Measurements from ENCODE around the gene CFAP45. TPM values are rescaled to one million over a fixed set of nuclear protein-coding genes. Genes with fewer than 3 reads are reported as not detected.
A peak's percentile ranks its signal among the peaks of the same experiment; 100 is the strongest.

Gene CFAP45
- total RNA-seq, 1 donor from 2014 or later, result 0.46 TPM

GRCh38 chr1:159891275-159892157 is 8.4 kb downstream of the CFAP45 start:
- H3K4me3 ChIP-seq (ENCODE audit: low read depth, low read length), result no peak overlapping the region
- peak; percentile 100 for TF ChIP-seq CTCF (conservative IDR thresholded peaks at IDR 0.05; ENCODE audit: low read depth, low read length)
- no peak for DNase-seq (ENCODE audit: low read depth)

DNA sequence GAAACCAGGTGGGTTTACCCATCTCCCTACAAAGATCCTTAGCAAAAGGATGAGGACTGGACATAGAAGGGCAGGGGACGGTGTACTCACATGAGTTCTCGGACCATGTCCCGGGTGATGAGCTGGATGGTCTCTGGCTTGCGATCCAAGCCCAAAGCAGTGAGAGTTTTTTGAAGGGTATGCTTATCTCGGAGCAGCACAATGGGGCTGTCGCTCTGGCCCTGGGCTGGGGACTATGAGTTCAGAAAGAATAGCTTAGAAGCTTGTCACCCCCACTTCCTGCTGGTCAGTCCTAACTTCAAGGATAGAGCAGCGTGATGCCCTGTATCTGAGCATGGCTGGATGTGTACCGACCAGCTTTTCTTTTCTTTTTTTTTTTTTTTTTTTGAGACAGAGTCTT is 9.6 kb downstream of the CFAP45 start:
- no peak for DNase-seq (ENCODE audit: low read depth)
- no peak overlapping the region for H3K4me3 ChIP-seq (ENCODE audit: low read depth, low read length)
- TF ChIP-seq CTCF (conservative IDR thresholded peaks at IDR 0.05; ENCODE audit: low read depth, low read length), result no peak

- no peak overlapping the region for H3K4me3 ChIP-seq (ENCODE audit: low read depth, low read length)
- DNase-seq (ENCODE audit: low read depth), result no peak
- no peak for TF ChIP-seq CTCF (conservative IDR thresholded peaks at IDR 0.05; ENCODE audit: low read depth, low read length)
Measured at GRCh38 chr1:159889821-159890252, 10.1 kb downstream of the CFAP45 start.

DNA sequence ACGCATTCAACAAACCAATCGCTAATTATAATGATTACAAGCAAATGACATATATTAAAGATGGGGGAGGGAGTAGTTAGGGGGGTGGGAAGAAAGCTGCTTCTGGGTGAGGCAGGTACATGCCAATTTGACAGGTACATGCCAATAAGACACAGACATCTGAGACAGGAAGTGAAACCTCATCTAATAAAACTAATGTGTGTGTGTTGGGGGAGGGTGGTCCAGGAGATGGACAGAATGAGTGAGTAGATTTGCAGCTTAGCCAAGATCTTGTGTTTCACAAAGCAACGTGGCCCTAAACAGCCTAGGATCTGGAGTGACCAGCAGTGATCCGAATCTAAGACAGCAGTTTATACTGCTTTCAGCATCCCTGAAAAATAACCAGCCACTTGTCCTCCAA is 10.8 kb downstream of the CFAP45 start:
- H3K4me3 ChIP-seq (ENCODE audit: low read depth, low read length), result no peak overlapping the region
- no peak for TF ChIP-seq CTCF (conservative IDR thresholded peaks at IDR 0.05; ENCODE audit: low read depth, low read length)
- no peak for DNase-seq (ENCODE audit: low read depth)

DNA sequence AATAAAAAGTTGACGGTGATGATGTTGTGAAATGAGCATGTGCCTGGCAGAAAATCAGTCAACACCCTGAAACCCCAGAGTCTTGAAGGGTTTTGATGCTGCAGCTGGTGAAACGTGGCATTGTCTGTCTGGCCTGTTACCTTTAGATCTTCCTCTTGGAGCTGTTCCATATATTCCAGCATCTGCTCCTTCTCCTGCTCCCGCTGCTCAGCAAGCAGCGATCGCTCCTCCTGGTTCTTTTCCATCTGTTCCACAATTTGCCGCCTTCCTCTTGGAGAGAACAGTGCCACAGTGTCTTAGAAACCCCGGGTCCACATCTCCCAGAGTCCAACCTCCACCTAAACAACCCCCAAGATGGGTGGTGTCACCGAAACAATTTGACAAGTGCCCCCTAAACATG is 15.7 kb downstream of the CFAP45 start:
- no peak for DNase-seq (ENCODE audit: low read depth)
- no peak overlapping the region for H3K4me3 ChIP-seq (ENCODE audit: low read depth, low read length)
- no peak for TF ChIP-seq CTCF (conservative IDR thresholded peaks at IDR 0.05; ENCODE audit: low read depth, low read length)

DNA sequence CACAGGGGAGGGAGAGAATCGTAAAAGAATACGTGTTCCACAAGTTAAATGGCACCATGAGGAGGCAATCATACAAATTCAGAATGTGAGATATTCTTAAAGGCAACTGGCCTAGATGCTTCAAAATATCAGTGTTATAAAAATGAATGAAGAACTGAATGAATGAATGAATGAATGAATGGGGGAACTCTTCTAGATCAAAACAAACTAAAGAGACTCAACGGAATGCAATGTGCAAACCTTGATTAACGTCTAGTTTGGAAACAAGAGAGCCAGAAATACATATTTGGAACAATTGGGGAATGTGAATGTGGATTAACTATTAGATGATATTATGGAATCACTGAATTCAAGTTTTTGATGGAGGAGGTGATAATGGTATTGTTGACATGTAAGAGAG is 16.8 kb downstream of the CFAP45 start:
- H3K4me3 ChIP-seq (ENCODE audit: low read depth, low read length), result no peak overlapping the region
- no peak for DNase-seq (ENCODE audit: low read depth)
- TF ChIP-seq CTCF (conservative IDR thresholded peaks at IDR 0.05; ENCODE audit: low read depth, low read length), result no peak

DNA sequence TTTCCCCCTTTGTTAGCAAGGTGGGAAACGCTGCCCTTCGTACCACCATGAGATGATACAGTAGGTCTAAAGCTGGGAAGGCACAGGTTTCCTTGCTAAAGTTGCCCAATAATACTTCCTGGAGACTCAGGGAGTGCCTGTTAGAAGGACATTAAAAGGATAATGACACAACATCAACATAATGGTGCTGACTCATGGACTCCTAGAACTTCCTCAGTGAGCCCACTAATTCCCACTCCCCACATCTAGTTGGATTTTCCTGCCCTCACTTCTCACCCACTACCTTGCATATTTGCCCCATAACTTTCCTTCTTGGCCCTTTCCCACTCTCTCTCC is 17.5 kb downstream of the CFAP45 start:
- TF ChIP-seq CTCF (conservative IDR thresholded peaks at IDR 0.05; ENCODE audit: low read depth, low read length), result no peak
- no peak for DNase-seq (ENCODE audit: low read depth)
- H3K4me3 ChIP-seq (ENCODE audit: low read depth, low read length), result no peak overlapping the region

Measured in epithelial cell of proximal tubule (primary cell).